HG02588 (cell line): ENCODE results near the gene ZNF608.
A peak's percentile ranks its signal among the peaks of the same experiment; 100 is the strongest.

ENCODE experiments used
- ATAC-seq: cut with Tn5 transposase; IDR thresholded peaks from one replicate; pipeline ENCODE4 v1.9.1; 2021; ENCODE audit warnings: mild to moderate bottlenecking, moderate library complexity; ENCODE audit not compliant: unreplicated experiment

The ZNF608 gene

GRCh38 chr5:124720593-124720992 lies 25.8 kb downstream of the ZNF608 start:
- no peak for ATAC-seq

GRCh38 chr5:124719113-124719967 lies 27.1 kb downstream of the ZNF608 start:
- ATAC-seq = no peak

GRCh38 chr5:124718380-124718789 lies 28.1 kb downstream of the ZNF608 start:
- ATAC-seq = no peak

GRCh38 chr5:124716169-124716568 lies 30.3 kb downstream of the ZNF608 start:
- ATAC-seq = no peak

- ATAC-seq = no peak
Observed at GRCh38 chr5:124714910-124715309, 31.5 kb downstream of the ZNF608 start.

GRCh38 chr5:124713595-124713994 lies 32.8 kb downstream of the ZNF608 start:
- no peak for ATAC-seq

GRCh38 chr5:124712731-124713305 lies 33.6 kb downstream of the ZNF608 start:
- ATAC-seq = no peak

GRCh38 chr5:124708086-124708485 lies 38.4 kb downstream of the ZNF608 start:
- no peak for ATAC-seq

GRCh38 chr5:124707520-124707919 lies 38.9 kb downstream of the ZNF608 start:
- no peak for ATAC-seq

GRCh38 chr5:124706729-124707361 lies 39.6 kb downstream of the ZNF608 start:
- no peak for ATAC-seq

- no peak for ATAC-seq
Observed at GRCh38 chr5:124706051-124706450, 40.4 kb downstream of the ZNF608 start.

- no peak for ATAC-seq
Observed at GRCh38 chr5:124705577-124705976, 40.9 kb downstream of the ZNF608 start.

GRCh38 chr5:124704594-124705284 lies 41.7 kb downstream of the ZNF608 start:
- ATAC-seq = peak; percentile 80

GRCh38 chr5:124703995-124704394 lies 42.4 kb downstream of the ZNF608 start:
- no peak for ATAC-seq

- no peak for ATAC-seq
Observed at GRCh38 chr5:124702525-124702924, 43.9 kb downstream of the ZNF608 start.

GRCh38 chr5:124701873-124702425 lies 44.5 kb downstream of the ZNF608 start:
- no peak for ATAC-seq

- no peak for ATAC-seq
Observed at GRCh38 chr5:124701016-124701415, 45.4 kb downstream of the ZNF608 start.

GRCh38 chr5:124700333-124700732 lies 46.1 kb downstream of the ZNF608 start:
- no peak for ATAC-seq

GRCh38 chr5:124698770-124699169 lies 47.7 kb downstream of the ZNF608 start:
- no peak for ATAC-seq

- no peak for ATAC-seq
Observed at GRCh38 chr5:124697933-124698591, 48.4 kb downstream of the ZNF608 start.

GRCh38 chr5:124697501-124697900 lies 48.9 kb downstream of the ZNF608 start:
- no peak for ATAC-seq
